ENCODE data around the gene FAM13A. TPM values are rescaled to one million over a fixed set of nuclear protein-coding genes. Genes with fewer than 3 reads are reported as not detected.

The FAM13A gene
- total and polyA plus RNA-seq, 2 of the 8 experiments (the other 6 are each of a cell fraction or from before 2014, with no cell fraction given), result 7.1 to 16.5 TPM

GRCh38 chr4:88734403-88734949 is 322.5 kb downstream of the FAM13A start:
- Histone ChIP-seq H2BK5ac (ENCODE audit: low read depth, low read length) (no peak overlapping the region), H2AK5ac (ENCODE audit: low read depth, low read length) (no peak overlapping the region), H3K27me3 (replicated peaks in 1 of 4; ENCODE audit: control insufficient read depth in 3 of 4, extremely low read depth in 1 of 4, insufficient read depth in 3 of 4, low read length in 3 of 4) (no peaks in the 10 kb centered on the region), H3K4me1 (replicated peaks in 1 of 4; ENCODE audit: control insufficient read depth in 3 of 4, insufficient read depth in 4 of 4, low read length in 3 of 4) (peaks cover 6 to 23% (median 11%) of the 10 kb centered on the region in 4 experiments; a peak in 6 of 7 replicates), H3K23me2 (ENCODE audit: low read depth, low read length) (no peaks in the 10 kb centered on the region), H3K23ac (ENCODE audit: insufficient read length) (no peak overlapping the region), H4K8ac (ENCODE audit: extremely low read depth, insufficient read depth, low read length) (peak overlapping the region; percentile 73; the same call in 1 of the 2 replicates), H3K27ac (ENCODE audit: low read depth, low read length) (no peak overlapping the region), H3K36me3 (ENCODE audit: control insufficient read depth in 2 of 4, insufficient read depth in 4 of 4, low read length in 3 of 4) (peaks cover 0 to 6% (median 0%) of the 10 kb centered on the region in 4 experiments; a peak in 4 of 8 replicates), H3K9me3 (ENCODE audit: insufficient read depth in 2 of 2, low read depth in 1 of 2, low read length in 1 of 2) (no peaks in the 10 kb centered on the region), H3K79me1 (ENCODE audit: low read depth, low read length) (no peaks in the 10 kb centered on the region), H3K4ac (replicated peaks; ENCODE audit: insufficient read length, low read depth, low read length) (no peak overlapping the region), H2BK12ac (ENCODE audit: low read depth, low read length) (no peak overlapping the region), H4K20me1 (replicated peaks in 1 of 2; ENCODE audit: control insufficient read depth in 1 of 2, insufficient read depth in 2 of 2, low read length in 2 of 2) (no peaks in the 10 kb centered on the region), H3K4me3 (ENCODE audit: extremely low read depth in 1 of 4, insufficient read depth in 2 of 4, low read depth in 3 of 4, low read length in 4 of 4) (no peak overlapping the region), H4K91ac (replicated peaks; ENCODE audit: insufficient read length, low read length) (no peak overlapping the region), H2BK120ac (replicated peaks; ENCODE audit: low read depth, low read length) (no peak overlapping the region), H2AFZ (ENCODE audit: low read length) (no peak overlapping the region), H3K79me2 (ENCODE audit: control insufficient read depth in 1 of 2, insufficient read depth in 2 of 2, low read length in 2 of 2) (no peaks in the 10 kb centered on the region), H2BK15ac (ENCODE audit: low read length) (no peak overlapping the region), H2BK20ac (ENCODE audit: low read length) (no peak overlapping the region), H3K4me2 (ENCODE audit: insufficient read depth in 1 of 2, low read depth in 2 of 2, low read length in 2 of 2) (no peak overlapping the region), H3K9ac (replicated peaks in 1 of 4; ENCODE audit: extremely low read depth in 1 of 4, low read depth in 3 of 4, low read length in 3 of 4) (no peak overlapping the region), H4K5ac (ENCODE audit: insufficient read length, low read depth, low read length) (no peak overlapping the region), H3K18ac (ENCODE audit: extremely low read depth, low read length) (no peak overlapping the region), H3K14ac (ENCODE audit: insufficient read length) (no peak overlapping the region), H3K56ac (replicated peaks; ENCODE audit: insufficient read length, low read depth, low read length) (no peak overlapping the region)
- ChIA-PET CTCF (ENCODE audit: partially characterized antibody) (interaction anchor here (1.1 to 1.4 kb wide), 5 partner anchors 9 to 220 kb away, joined by 3 to 4 read pairs (median 3); no protein-coding TSS in a partner anchor), POLR2A (ENCODE audit: partially characterized antibody) (interaction anchor here (1.7 kb wide), 1 partner anchor 13 kb away, joined by 3 read pairs; no protein-coding TSS in a partner anchor)
- DNase-seq (ENCODE audit: low read depth in 1 of 2, low spot score in 2 of 2), result no peak
- 98% methylated on average over 3 of the region's 3 CpGs; no CpG with 5 or more reads in 1 of the 2 experiments for WGBS, 2 experiments (ENCODE audit: extremely low coverage in 1 of 2, insufficient coverage in 1 of 2, insufficient read length in 1 of 2, insufficient replicate concordance in 2 of 2, low coverage in 1 of 2, low lambda C conversion rate in 2 of 2, missing lambda C conversion rate in 1 of 2)
- FAIRE-seq, result no peak
- no peak for TF ChIP-seq CBX5 (IDR thresholded peaks at IDR 0.05; ENCODE audit: low read depth, low read length)
- TF ChIP-seq POLR2AphosphoS5 (IDR thresholded peaks at IDR 0.05; ENCODE audit: low read depth, low read length), result no peak
- no peak for TF ChIP-seq RAD21 (IDR thresholded peaks at IDR 0.05 in 1 of 2, conservative IDR thresholded peaks at IDR 0.05 in 1 of 2; ENCODE audit: low read depth in 2 of 2, low read length in 2 of 2)
- TF ChIP-seq CBX8 (IDR thresholded peaks at IDR 0.05; ENCODE audit: borderline replicate concordance, low read depth, low read length), result no peak
- no peak for TF ChIP-seq NRF1 (IDR thresholded peaks at IDR 0.05; ENCODE audit: low read depth, low read length)
- no peak for TF ChIP-seq SP4 (IDR thresholded peaks at IDR 0.05; ENCODE audit: low read length)
- TF ChIP-seq CEBPB (IDR thresholded peaks at IDR 0.05; ENCODE audit: low read depth, low read length), result no peak
- no peak for TF ChIP-seq CREB1 (IDR thresholded peaks at IDR 0.05)
- no peak for TF ChIP-seq JUN (IDR thresholded peaks at IDR 0.05; ENCODE audit: low read depth, low read length)
- no peak for TF ChIP-seq BACH1 (IDR thresholded peaks at IDR 0.05; ENCODE audit: low read length)
- no peak for TF ChIP-seq SRF (IDR thresholded peaks at IDR 0.05; ENCODE audit: low read depth, low read length)
- TF ChIP-seq CHD2 (IDR thresholded peaks at IDR 0.05; ENCODE audit: low read length), result no peak
- TF ChIP-seq NANOG (IDR thresholded peaks at IDR 0.05; ENCODE audit: insufficient read depth, low read depth, low read length, poor library complexity, severe bottlenecking), result no peak
- TF ChIP-seq SP1 (IDR thresholded peaks at IDR 0.05; ENCODE audit: low read depth, low read length), result no peak
- TF ChIP-seq JUND (IDR thresholded peaks at IDR 0.05; ENCODE audit: low read length), result no peak
- no peak for TF ChIP-seq YY1 (IDR thresholded peaks at IDR 0.05; ENCODE audit: low read depth, low read length)

Data from H1 (cell line).